H1 (cell line): ENCODE measurements around the gene ARHGAP26. TPM values are rescaled to one million over a fixed set of nuclear protein-coding genes. Genes with fewer than 3 reads are reported as not detected.

Experiments
- CTCF ChIP-seq, 3 experiments: IDR thresholded peaks; 1 replicate in 2 of 3; 2 replicates in 1 of 3; pipeline versions ENCODE4 v1.5.1 to v1.6.1; 2011; ENCODE audit warnings: low read length in 3 of 3, mild to moderate bottlenecking in 3 of 3, inconsistent platforms in 2 of 3, low read depth in 1 of 3, moderate library complexity in 1 of 3; ENCODE audit not compliant: insufficient read depth in 1 of 3; ENCODE audit errors: control extremely low read depth in 1 of 3
- E2F6 ChIP-seq: IDR thresholded peaks from 2 replicates; pipeline ENCODE4 v1.6.1; 2012; ENCODE audit warnings: inconsistent platforms
- FOSL1 ChIP-seq: IDR thresholded peaks from 2 replicates; pipeline ENCODE4 v1.6.1; 2011; ENCODE audit warnings: mild to moderate bottlenecking, low read depth, low read length, moderate library complexity; ENCODE audit not compliant: insufficient read depth
- RAD21 ChIP-seq, 2 experiments: IDR thresholded peaks in 1 of 2; conservative IDR thresholded peaks in 1 of 2; 2 replicates each; pipeline ENCODE4 v1.6.1; 2011; ENCODE audit warnings: low read depth in 2 of 2, low read length in 2 of 2, improper control_type of control experiment in 1 of 2, inconsistent platforms in 1 of 2, mild to moderate bottlenecking in 1 of 2, moderate library complexity in 1 of 2
- SAP30 ChIP-seq: fragments of 300-600 bp; sonication (generic); IDR thresholded peaks from 2 replicates; pipeline ENCODE4 v1.7.1; 2012; ENCODE audit warnings: low read length, moderate library complexity, mild to moderate bottlenecking, inconsistent platforms; ENCODE audit not compliant: insufficient read depth, insufficient replicate concordance
- polyA plus RNA-seq, 7 experiments: library from polyadenylated mRNA; depleted of rRNA in 3 of 7; stranded (reverse) in 5 of 7; unstranded in 2 of 7; fragments of >200 nt in 5 of 7; fragments of 200-250 nt in 2 of 7; gene quantifications; 1 replicate in 5 of 7; 2 replicates in 1 of 7; 4 replicates in 1 of 7; pipeline versions ENCODE4 v1.2.1 to v1.2.3, GENCODE V29; 2011 to 2013; ENCODE audit warnings: missing spikeins in 2 of 7, mixed read lengths in 2 of 7
- total RNA-seq: library from RNA; stranded (reverse); fragmentation: NEBNext Ultra II Directional; extraction: Animal tissue kit (Norgen Biotek cat#: 25700); gene quantifications from 2 replicates; pipeline ENCODE4 v1.2.1, GENCODE V29; 2021

ARHGAP26 gene
- total and polyA plus RNA-seq, 2 of the 8 experiments (the other 6 are each of a cell fraction or from before 2014, with no cell fraction given) = 7.1 to 24.8 TPM

- no peak for TF ChIP-seq CTCF (IDR thresholded peaks at IDR 0.05; ENCODE audit: control extremely low read depth in 1 of 3, insufficient read depth in 1 of 3, low read depth in 1 of 3, low read length in 3 of 3)
- TF ChIP-seq RAD21 (IDR thresholded peaks at IDR 0.05 in 1 of 2, conservative IDR thresholded peaks at IDR 0.05 in 1 of 2; ENCODE audit: low read depth in 2 of 2, low read length in 2 of 2) = no peak
- no peak for TF ChIP-seq FOSL1
- TF ChIP-seq E2F6 = no peak
- no peak for TF ChIP-seq SAP30
Observed at GRCh38 chr5:142979636-142980035, 209.5 kb downstream of the ARHGAP26 start (continued).
